Caco-2 (cell line): ENCODE data around the gene ATIC. TPM values are rescaled to one million over a fixed set of nuclear protein-coding genes. Genes with fewer than 3 reads are reported as not detected.

Source experiments
- BruUV-seq: library from RNA; stranded (reverse); fragments of 400-500 nt; replicated peaks from 2 replicates; lab custom pipeline; 2021; lab: Mats Ljungman, UMichigan
- CTCF ChIA-PET: fragments of 300-600 bp; sonication (Branson Sonifier 250); formaldehyde crosslinking; loops from one replicate; lab custom pipeline; 2022; ENCODE audit warnings: antibody characterized with exemption; lab: Charles Lee
- POLR2A ChIA-PET: fragments of 300-600 bp; sonication (Branson Sonifier 250); formaldehyde crosslinking; loops from one replicate; lab custom pipeline; 2022; ENCODE audit warnings: antibody characterized with exemption; lab: Charles Lee
- DNase-seq, 2 experiments: peaks; one replicate each; pipeline versions ENCODE4 v3.0.0 to v3.0.0-alpha.2; 2020 to 2022
- H3K27me3 ChIP-seq: replicated peaks from 2 replicates; pipeline ENCODE4 v1.6.0; 2011; ENCODE audit warnings: low read length; ENCODE audit not compliant: control insufficient read depth, insufficient read depth
- H3K36me3 ChIP-seq: 2 replicates; pipeline ENCODE4 v1.5.1; 2011; ENCODE audit warnings: low read length; ENCODE audit not compliant: control insufficient read depth, insufficient read depth
- H3K4me1 ChIP-seq: fragments of 250-450 bp; sonication (Bioruptor Pico); 2 replicates; pipeline ENCODE4 v1.5.1; 2020; ENCODE audit warnings: mild to moderate bottlenecking
- H3K4me3 ChIP-seq: 2 replicates; pipeline ENCODE4 v1.5.1; 2011; ENCODE audit warnings: low read depth, mild to moderate bottlenecking, control low read depth, low read length
- H3K9me3 ChIP-seq: fragments of 250-450 bp; sonication (Bioruptor Pico); 2 replicates; pipeline ENCODE4 v1.5.1; 2020; ENCODE audit warnings: mild to moderate bottlenecking, moderate library complexity
- H3K27ac Mint-ChIP-seq: one replicate; pipeline ENCODE4 v1.8.0; 2022; ENCODE audit warnings: mixed read lengths; ENCODE audit not compliant: unreplicated experiment
- H3K27me3 Mint-ChIP-seq: one replicate; pipeline ENCODE4 v1.8.0; 2022; ENCODE audit warnings: mixed read lengths; ENCODE audit not compliant: insufficient read depth, unreplicated experiment
- H3K36me3 Mint-ChIP-seq: one replicate; pipeline ENCODE4 v1.8.0; 2022; ENCODE audit warnings: mild to moderate bottlenecking, mixed read lengths; ENCODE audit not compliant: insufficient read depth, unreplicated experiment
- H3K4me1 Mint-ChIP-seq: one replicate; pipeline ENCODE4 v1.8.0; 2022; ENCODE audit warnings: low read depth, mixed read lengths; ENCODE audit not compliant: unreplicated experiment
- H3K4me3 Mint-ChIP-seq: one replicate; pipeline ENCODE4 v1.8.0; 2022; ENCODE audit warnings: mild to moderate bottlenecking, moderate library complexity, mixed read lengths; ENCODE audit not compliant: unreplicated experiment
- H3K9me3 Mint-ChIP-seq: one replicate; pipeline ENCODE4 v1.8.0; 2022; ENCODE audit warnings: mixed read lengths; ENCODE audit not compliant: unreplicated experiment
- CTCF ChIP-seq, 2 experiments: fragments of 200-600 bp in 1 of 2; IDR thresholded peaks; 1 replicate in 1 of 2; 2 replicates in 1 of 2; pipeline versions ENCODE4 v1.5.1 to v1.8.0; 2011 to 2022; ENCODE audit warnings: antibody characterized with exemption in 1 of 2, control low read depth in 1 of 2, inconsistent platforms in 1 of 2, low read depth in 1 of 2, low read length in 1 of 2, mild to moderate bottlenecking in 1 of 2, moderate library complexity in 1 of 2; ENCODE audit not compliant: insufficient read depth in 1 of 2, severe bottlenecking in 1 of 2, unreplicated experiment in 1 of 2
- intact Hi-C: fragments of 100-400 bp; cut with micrococcal nuclease; formaldehyde crosslinking; loops from one replicate; pipeline ENCODE4 v1.10.0; 2022; ENCODE audit not compliant: unreplicated experiment
- total RNA-seq: library from RNA; stranded (reverse); gene quantifications from 2 replicates; pipeline ENCODE4 v1.2.3, GENCODE V29; 2022

The ATIC gene
- total RNA-seq, 1 experiment from 2014 or later = 318 TPM

DNA sequence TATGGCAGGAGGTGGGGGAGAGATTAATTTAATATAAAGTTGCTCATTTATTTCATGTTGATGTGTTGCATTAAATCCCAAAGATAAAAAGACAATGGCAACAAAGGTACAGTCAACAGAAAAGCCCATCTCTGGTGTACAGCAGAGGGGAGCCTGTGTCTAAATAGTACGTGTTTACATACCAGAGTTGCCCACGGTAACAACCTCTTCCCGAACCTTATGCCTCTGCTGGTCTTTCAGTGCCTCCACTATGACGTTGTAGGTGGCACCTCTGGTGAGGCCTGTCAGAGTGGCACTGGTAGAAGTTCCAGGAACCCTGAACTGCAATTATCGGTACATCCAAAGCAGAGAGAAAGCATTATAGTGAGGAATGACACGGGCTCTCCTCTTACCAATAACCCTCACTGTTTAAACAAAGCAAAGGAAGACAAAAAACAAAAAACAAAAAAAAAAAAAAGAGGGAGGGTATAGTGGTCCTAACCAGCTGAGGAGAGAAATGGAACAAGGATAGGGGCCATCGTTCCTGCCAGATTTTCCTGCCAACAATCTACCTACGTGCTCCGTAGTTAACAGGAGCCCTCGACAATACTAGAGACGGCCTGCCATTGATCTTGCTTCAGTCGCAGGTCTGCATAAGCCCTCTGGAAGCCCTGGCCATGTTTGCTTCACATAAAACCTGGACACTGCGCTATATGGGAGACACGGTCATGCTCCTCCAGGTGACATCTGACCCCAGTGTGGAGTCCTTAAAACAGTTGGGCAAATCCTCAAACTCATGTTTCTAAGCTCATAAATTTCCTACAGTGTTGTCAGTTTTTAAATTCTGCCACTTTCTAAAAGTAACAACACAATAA lies 58.5 kb downstream of the ATIC start:
- no peaks in the 10 kb centered on the region for H3K9me3 Mint-ChIP-seq
- Histone ChIP-seq H3K4me3 (no peak overlapping the region), H3K4me1 (no peaks in the 10 kb centered on the region), H3K9me3 (no peaks in the 10 kb centered on the region), H3K36me3 (peaks cover 16% of the 10 kb centered on the region), H3K27me3 (no peaks in the 10 kb centered on the region)
- no peak overlapping the region for H3K4me3 Mint-ChIP-seq
- H3K4me1 Mint-ChIP-seq = peaks cover 9% of the 10 kb centered on the region
- no TSS peak for BruUV-seq
- TF ChIP-seq CTCF (IDR thresholded peaks at IDR 0.05; ENCODE audit: insufficient read depth in 1 of 2, low read depth in 1 of 2, low read length in 1 of 2, severe bottlenecking in 1 of 2, unreplicated experiment in 1 of 2) = no peak
- H3K27me3 Mint-ChIP-seq = no peaks in the 10 kb centered on the region
- H3K36me3 Mint-ChIP-seq = peaks cover 99% of the 10 kb centered on the region
- POLR2A ChIA-PET = no interaction called here
- no peak for DNase-seq
- CTCF ChIA-PET = no interaction called here
- intact Hi-C loops = no loop called here
- H3K27ac Mint-ChIP-seq = peak overlapping the region; percentile 26

DNA sequence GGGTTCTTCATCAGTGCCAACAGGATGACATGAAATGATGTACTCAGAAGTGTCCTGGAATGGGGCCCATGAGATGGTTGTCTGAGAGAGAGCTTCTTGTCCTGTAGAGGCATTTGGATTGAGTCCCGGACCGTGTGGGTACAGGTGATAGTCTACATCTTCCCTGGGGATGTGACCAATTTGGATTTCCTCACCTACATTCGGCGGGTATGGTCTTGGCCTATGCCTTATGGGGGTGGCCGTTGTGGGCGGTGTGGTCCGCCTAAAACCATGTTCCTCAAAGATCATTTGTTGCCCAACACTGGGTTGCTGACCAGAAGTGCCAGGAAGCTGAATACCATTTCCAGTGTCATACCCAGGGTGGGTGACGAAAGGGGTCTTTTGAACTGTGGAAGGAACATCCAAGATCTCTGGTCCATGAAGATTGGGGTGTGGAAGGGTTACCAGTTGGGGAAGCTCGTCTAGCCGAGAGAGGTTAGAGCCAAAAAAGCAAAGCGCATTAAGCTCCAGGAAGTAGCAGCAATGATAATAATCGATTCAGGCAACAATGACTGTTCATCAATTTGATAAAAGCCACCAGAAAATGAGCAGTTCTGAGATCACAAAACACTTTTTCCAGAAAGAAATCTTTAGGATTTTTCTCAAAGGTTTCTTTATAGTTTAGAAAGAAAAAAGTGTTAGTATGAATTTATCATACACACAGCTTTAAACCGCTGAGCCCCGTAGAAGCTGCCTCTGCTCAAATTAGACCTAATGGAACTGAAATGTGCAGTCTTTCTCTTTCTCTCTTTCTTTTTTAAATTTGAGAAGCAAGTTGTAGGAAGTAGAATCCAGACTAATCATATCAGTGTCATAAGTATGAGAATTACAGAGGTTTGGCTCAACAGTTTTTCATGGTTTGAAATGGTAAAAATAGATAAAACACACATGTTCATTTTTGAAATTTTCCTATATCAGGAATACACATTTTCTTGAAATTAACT lies 60.3 kb downstream of the ATIC start:
- Mint-ChIP-seq H3K36me3 (peaks cover 100% of the 10 kb centered on the region), H3K27ac (no peak overlapping the region), H3K9me3 (no peaks in the 10 kb centered on the region), H3K27me3 (no peaks in the 10 kb centered on the region), H3K4me1 (peaks cover 9% of the 10 kb centered on the region), H3K4me3 (no peak overlapping the region)
- Histone ChIP-seq H3K36me3 (peaks cover 18% of the 10 kb centered on the region), H3K4me3 (no peak overlapping the region), H3K9me3 (no peaks in the 10 kb centered on the region), H3K4me1 (no peaks in the 10 kb centered on the region), H3K27me3 (no peaks in the 10 kb centered on the region)
- ChIA-PET CTCF (no interaction called here), POLR2A (no interaction called here)
- no peak for TF ChIP-seq CTCF (IDR thresholded peaks at IDR 0.05; ENCODE audit: insufficient read depth in 1 of 2, low read depth in 1 of 2, low read length in 1 of 2, severe bottlenecking in 1 of 2, unreplicated experiment in 1 of 2)
- DNase-seq = no peak
- no TSS peak for BruUV-seq
- intact Hi-C loops = no loop called here

- Mint-ChIP-seq H3K4me1 (peaks cover 9% of the 10 kb centered on the region), H3K9me3 (no peaks in the 10 kb centered on the region), H3K27ac (no peak overlapping the region), H3K4me3 (no peak overlapping the region), H3K36me3 (peaks cover 100% of the 10 kb centered on the region), H3K27me3 (no peaks in the 10 kb centered on the region)
- Histone ChIP-seq H3K36me3 (peaks cover 15% of the 10 kb centered on the region), H3K4me1 (no peaks in the 10 kb centered on the region), H3K9me3 (no peaks in the 10 kb centered on the region), H3K4me3 (no peak overlapping the region), H3K27me3 (no peaks in the 10 kb centered on the region)
- ChIA-PET CTCF (no interaction called here), POLR2A (no interaction called here)
- intact Hi-C loops = no loop called here
- no peak for DNase-seq
- BruUV-seq = no TSS peak
- no peak for TF ChIP-seq CTCF (IDR thresholded peaks at IDR 0.05; ENCODE audit: insufficient read depth in 1 of 2, low read depth in 1 of 2, low read length in 1 of 2, severe bottlenecking in 1 of 2, unreplicated experiment in 1 of 2)
These were observed 61.2 kb downstream of the ATIC start for GRCh38 chr2:215372968-215373649.
